ENCODE data around the gene GBX1.

The GBX1 gene

DNA sequence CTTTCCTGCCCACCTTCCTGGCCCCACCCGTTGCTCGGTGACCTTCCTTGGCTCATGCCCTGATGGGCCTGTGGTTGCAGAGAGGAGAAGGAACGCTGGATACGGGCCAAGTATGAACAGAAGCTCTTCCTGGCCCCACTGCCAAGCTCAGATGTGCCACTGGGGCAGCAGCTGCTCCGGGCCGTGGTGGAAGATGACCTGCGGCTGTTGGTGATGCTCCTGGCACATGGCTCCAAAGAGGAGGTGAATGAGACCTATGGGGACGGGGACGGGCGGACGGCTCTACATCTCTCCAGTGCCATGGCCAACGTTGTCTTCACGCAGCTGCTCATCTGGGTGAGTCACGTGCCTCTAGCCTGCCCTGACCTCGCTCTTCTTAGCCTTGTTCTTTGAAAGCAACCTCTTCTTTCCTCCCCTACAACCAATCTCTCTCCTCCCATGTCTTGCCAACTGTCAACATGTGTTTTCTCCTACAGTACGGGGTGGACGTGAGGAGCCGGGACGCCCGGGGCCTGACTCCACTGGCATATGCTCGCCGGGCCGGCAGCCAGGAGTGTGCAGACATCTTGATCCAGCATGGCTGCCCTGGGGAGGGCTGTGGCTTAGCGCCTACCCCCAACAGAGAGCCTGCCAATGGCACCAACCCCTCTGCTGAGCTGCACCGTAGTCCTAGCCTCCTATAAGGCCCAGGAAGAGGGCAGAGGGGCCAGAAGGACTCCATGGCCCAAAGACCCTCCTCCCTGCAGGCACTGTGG, 24.1 kb downstream of the GBX1 start:
- TF ChIP-seq, protein P1, sequence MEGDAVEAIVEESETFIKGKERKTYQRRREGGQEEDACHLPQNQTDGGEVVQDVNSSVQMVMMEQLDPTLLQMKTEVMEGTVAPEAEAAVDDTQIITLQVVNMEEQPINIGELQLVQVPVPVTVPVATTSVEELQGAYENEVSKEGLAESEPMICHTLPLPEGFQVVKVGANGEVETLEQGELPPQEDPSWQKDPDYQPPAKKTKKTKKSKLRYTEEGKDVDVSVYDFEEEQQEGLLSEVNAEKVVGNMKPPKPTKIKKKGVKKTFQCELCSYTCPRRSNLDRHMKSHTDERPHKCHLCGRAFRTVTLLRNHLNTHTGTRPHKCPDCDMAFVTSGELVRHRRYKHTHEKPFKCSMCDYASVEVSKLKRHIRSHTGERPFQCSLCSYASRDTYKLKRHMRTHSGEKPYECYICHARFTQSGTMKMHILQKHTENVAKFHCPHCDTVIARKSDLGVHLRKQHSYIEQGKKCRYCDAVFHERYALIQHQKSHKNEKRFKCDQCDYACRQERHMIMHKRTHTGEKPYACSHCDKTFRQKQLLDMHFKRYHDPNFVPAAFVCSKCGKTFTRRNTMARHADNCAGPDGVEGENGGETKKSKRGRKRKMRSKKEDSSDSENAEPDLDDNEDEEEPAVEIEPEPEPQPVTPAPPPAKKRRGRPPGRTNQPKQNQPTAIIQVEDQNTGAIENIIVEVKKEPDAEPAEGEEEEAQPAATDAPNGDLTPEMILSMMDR (IDR thresholded peaks at IDR 0.05): no peak
- no peak for TF ChIP-seq ZFX (IDR thresholded peaks at IDR 0.05; ENCODE audit: borderline replicate concordance)
- no peak overlapping the region for H3K27ac ChIP-seq

DNA sequence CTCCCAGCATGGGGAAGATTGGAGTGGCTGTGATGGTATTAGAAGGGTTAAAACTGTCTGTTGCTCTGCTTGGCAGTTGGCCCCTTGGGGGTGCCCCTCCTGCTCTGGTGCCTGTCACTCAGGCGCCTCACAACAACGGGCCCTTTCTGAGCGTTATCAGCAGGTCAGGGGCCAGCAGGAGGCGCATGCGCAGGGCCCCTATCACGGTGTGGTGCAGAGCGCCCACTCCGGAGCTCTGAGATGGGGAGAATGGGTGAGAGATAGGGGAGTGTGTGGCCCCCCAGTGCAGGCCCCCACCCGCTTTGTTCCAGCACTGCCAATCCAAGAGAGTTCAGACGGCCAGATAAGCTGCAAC, 24.8 kb downstream of the GBX1 start:
- H3K27ac ChIP-seq: no peak overlapping the region
- no peak for TF ChIP-seq ZFX (IDR thresholded peaks at IDR 0.05; ENCODE audit: borderline replicate concordance)
- TF ChIP-seq, protein P1 (IDR thresholded peaks at IDR 0.05): no peak

DNA sequence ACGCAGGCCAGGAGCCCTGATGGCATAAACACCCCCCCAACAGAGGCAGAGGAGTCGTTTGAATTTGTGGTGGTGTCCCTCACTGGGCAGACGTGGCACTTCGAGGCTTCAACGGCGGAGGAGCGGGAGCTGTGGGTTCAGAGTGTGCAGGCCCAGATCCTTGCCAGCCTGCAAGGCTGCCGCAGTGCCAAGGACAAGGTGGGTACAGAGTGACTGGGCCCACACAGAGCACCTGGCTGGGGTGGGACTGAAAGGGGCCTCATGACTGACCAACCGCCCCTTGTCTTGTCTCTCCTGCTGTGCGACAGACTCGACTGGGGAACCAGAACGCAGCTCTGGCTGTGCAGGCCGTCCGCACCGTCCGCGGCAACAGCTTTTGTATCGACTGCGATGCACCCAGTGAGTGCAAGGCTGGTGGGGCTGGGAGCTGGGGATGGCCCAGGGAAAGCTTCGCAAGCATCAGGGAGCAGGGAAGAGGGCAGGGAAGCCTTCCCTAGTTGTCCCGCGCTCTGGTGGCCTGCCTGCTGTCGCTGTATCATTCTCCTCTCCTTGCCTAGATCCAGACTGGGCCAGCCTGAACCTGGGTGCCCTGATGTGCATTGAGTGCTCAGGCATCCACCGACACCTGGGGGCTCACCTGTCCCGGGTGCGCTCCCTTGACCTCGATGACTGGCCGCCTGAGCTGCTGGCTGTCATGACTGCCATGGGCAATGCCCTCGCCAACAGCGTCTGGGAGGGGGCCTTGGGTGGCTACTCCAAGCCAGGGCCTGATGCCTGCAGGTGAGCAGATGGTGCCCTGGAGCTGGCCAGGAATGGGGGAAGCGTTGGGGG, 25.4 kb downstream of the GBX1 start:
- H3K27ac ChIP-seq: no peak overlapping the region
- no peak for TF ChIP-seq ZFX (IDR thresholded peaks at IDR 0.05; ENCODE audit: borderline replicate concordance)
- TF ChIP-seq, protein P1 (IDR thresholded peaks at IDR 0.05): no peak

DNA sequence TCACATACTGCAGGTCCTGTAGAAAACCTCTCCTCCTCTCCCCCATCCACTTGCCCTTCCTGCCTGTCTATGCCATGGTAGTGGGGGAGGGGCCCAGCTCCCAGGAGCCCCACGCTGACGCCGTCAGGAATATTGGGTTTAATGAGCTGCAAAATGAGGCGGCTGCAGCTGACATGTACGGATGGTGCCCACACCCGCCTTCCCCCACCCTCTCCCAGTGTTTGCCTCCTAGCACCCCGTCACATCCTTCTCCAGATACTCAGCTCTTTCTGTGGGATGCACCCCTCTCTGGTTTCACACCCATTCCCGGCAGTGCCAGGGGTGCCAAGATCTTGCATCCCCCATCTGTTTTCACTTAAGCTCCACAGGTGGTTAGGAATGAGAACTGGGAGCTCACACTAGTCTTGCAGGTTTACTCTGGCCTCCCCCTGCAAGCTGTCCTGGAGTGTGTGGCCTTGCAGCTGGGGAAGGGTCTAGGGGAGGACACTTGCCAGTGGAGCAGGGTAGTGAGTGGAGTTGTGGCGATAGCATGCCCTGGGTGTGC, 26.1 kb downstream of the GBX1 start:
- H3K27ac ChIP-seq: no peak overlapping the region
- TF ChIP-seq, protein P1 (IDR thresholded peaks at IDR 0.05): no peak
- no peak for TF ChIP-seq ZFX (IDR thresholded peaks at IDR 0.05; ENCODE audit: borderline replicate concordance)

DNA sequence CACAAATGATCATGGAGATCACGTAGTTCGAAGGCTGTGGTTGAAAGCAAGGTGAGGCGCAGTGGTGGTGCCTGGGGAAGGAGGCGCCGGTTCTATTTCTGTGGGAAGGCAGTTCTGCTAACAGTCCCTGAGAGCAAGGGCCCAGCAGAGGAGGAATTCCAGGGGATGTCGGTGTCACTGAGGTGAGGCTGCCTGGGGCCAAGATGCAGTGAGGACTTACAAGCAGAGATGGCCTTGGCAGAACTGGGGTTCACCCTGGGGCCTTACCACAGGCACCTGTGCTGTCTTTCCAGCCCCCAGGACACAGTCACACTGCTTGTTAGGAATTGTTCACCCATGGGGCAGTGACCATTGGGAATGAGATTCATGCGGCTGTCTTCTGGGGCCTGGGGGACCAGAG, 26.7 kb downstream of the GBX1 start:
- no peak overlapping the region for H3K27ac ChIP-seq
- no peak for TF ChIP-seq ZFX (IDR thresholded peaks at IDR 0.05; ENCODE audit: borderline replicate concordance)
- TF ChIP-seq, protein P1 (IDR thresholded peaks at IDR 0.05): no peak

DNA sequence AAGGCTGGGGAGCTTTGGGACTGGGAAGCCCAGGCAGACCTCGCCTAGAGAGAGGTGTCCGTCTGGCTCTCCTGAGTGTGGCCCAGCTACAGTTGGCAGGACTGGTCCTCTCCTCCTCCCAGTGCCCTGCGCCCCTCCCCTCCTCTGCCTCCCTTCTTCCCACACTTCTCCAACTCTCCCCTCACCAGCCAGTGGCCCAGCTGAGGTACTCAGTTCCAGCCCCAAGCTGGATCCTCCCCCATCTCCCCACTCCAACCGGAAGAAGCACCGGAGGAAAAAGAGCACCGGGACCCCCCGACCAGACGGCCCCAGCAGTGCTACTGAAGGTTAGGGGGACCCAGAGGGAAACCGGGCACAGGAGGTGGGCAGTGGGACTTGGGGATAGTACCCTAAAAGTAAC, 27.7 kb downstream of the GBX1 start:
- TF ChIP-seq ZFX (IDR thresholded peaks at IDR 0.05; ENCODE audit: borderline replicate concordance): no peak
- TF ChIP-seq, protein P1 (IDR thresholded peaks at IDR 0.05): no peak
- H3K27ac ChIP-seq: no peak overlapping the region
